ENCODE measurements around the gene FSTL3.

DNA sequence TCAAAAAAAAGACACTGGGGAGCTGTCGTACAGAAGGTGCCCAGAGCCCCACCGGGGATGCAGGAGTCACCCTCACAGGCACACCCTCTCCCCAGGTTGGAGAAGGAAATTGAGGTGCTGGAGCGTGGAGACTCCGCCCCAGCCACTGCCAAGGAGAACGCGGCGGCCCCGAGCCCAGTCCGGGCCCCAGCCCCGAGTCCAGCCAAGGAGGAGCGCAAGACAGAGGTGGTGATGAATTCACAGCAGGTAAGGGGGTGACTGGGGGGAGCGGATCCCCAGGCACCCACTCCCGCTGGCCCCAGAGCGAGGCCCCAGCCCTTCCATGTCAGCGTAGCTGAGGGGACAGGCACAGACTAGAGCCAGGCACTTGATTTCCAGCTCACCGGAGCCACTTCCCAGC is 54.8 kb downstream of the FSTL3 start:
- TF ChIP-seq CTCF (IDR thresholded peaks at IDR 0.05; ENCODE audit: borderline replicate concordance, extremely low read depth, low read length, poor library complexity, severe bottlenecking) (no peak), EZH2 (IDR thresholded peaks at IDR 0.05; ENCODE audit: borderline replicate concordance, low read depth, low read length, severe bottlenecking) (no peak)

Measured in DND-41 (cell line).